Stomach (tissue), 9 donors: Measurements from ENCODE around the gene COL23A1. TPM values are rescaled to one million over a fixed set of nuclear protein-coding genes. Genes with fewer than 3 reads are reported as not detected.

Experiments used
- DNase-seq, 2 donors: peaks; one replicate each; pipeline versions ENCODE4 v3.0.0 to v3.0.0-alpha.2; 2013 to 2019
- H3K27ac ChIP-seq, 5 donors: fragments of 200-600 bp in 4 of 5; sonication (generic) in 4 of 5; one replicate each; pipeline ENCODE4 v1.5.1; 2013 to 2019; ENCODE audit warnings: mild to moderate bottlenecking in 1 of 5, moderate library complexity in 1 of 5
- H3K27me3 ChIP-seq, 3 donors: fragments of 200-600 bp; sonication (generic); one replicate each; pipeline ENCODE4 v1.5.1; 2017 to 2019; ENCODE audit warnings: mixed run types in 1 of 3
- H3K36me3 ChIP-seq, 4 donors: fragments of 200-600 bp; sonication (generic); 1 replicate in 3 of 4; 2 replicates in 1 of 4; pipeline ENCODE4 v1.5.1; 2016 to 2019
- H3K4me1 ChIP-seq, 4 donors: fragments of 200-600 bp; sonication (generic); one replicate each; pipeline ENCODE4 v1.5.1; 2016 to 2019
- H3K4me3 ChIP-seq, 4 donors: fragments of 200-600 bp; sonication (generic) in 3 of 4; one replicate each; pipeline ENCODE4 v1.5.1; 2016 to 2019; ENCODE audit warnings: mild to moderate bottlenecking in 1 of 4
- H3K9me3 ChIP-seq, 4 donors: fragments of 200-600 bp; sonication (generic); one replicate each; pipeline ENCODE4 v1.5.1; 2016 to 2019
- CTCF ChIP-seq, 7 experiments: fragments of 450-650 bp in 4 of 7; fragments of 200-600 bp in 3 of 7; sonication (generic) in 3 of 7; IDR thresholded peaks; one replicate each; pipeline ENCODE4 v1.5.1; 2016 to 2019; ENCODE audit warnings: antibody characterized with exemption in 7 of 7, control low read depth in 2 of 7, mild to moderate bottlenecking in 1 of 7
- EP300 ChIP-seq: sonication (generic); formaldehyde crosslinking; IDR thresholded peaks from one replicate; pipeline ENCODE4 v1.6.1; 2017; ENCODE audit warnings: antibody characterized with exemption
- POLR2A ChIP-seq, 4 donors: fragments of 450-650 bp; IDR thresholded peaks; one replicate each; pipeline ENCODE4 v1.6.1; 2016; ENCODE audit warnings: antibody characterized with exemption in 4 of 4, control low read depth in 2 of 4, mild to moderate bottlenecking in 1 of 4, moderate library complexity in 1 of 4
- POLR2AphosphoS5 ChIP-seq, 3 donors: sonication (generic); formaldehyde crosslinking; IDR thresholded peaks; one replicate each; pipeline ENCODE4 v1.6.1; 2016; ENCODE audit warnings: antibody characterized with exemption in 3 of 3
- WGBS, 5 donors: extraction: QIAGEN DNeasy Blood & Tissue Kit in 3 of 5; methylation state at CpG; one replicate each; pipeline versions ENCODE4 v1.1.5 to v1.1.7; 2013 to 2018; 5-methylcytosine and 5-hydroxymethylcytosine counted together
- intact Hi-C: fragments of 100-400 bp; cut with DNase I; formaldehyde crosslinking; loops from one replicate; pipeline ENCODE4 v1.15.1; 2023; ENCODE audit warnings: low total_unique reads
- polyA plus RNA-seq, 3 donors: library from polyadenylated mRNA; stranded (reverse); fragments of 200-250 nt; gene quantifications; one replicate each; pipeline ENCODE4 v1.2.3, GENCODE V29; 2013
- total RNA-seq, 5 donors: library from RNA; depleted of rRNA; stranded (reverse); fragments of >200 nt; gene quantifications; one replicate each; pipeline versions ENCODE4 v1.1.0 to v1.2.3, GENCODE V29; 2014 to 2016
- donor health status: healthy with polysubstance abuse.
- donor health status: Bipolar disorder and iron deficiency.
- donor health status: healthy.

Gene COL23A1
- total and polyA plus RNA-seq, 8 donors = under 0.01 to 7.0 (median 1.4) TPM

DNA sequence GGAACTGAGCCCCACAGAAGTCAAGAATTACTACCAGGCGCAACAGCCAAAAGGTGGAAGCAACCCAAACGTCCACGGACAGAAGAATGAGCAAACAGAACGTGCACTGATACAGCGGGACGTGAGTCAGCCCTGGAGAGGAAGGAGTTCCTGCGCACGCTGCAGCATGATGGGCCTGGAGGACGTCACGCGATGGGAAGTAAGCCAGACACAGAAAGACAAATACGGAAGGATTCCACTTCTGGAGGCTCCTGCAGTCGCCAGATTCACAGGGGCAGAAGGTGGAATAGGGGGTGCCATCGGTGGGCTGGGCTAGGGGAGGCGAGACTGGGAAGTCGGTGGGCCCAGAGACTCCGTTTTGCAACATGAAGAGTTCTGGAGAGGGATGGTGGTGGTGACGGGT lies 277.3 kb downstream of the COL23A1 start:
- intact Hi-C loops = no loop called here
- no peaks in the 10 kb centered on the region for H3K27me3 ChIP-seq
- H3K27ac ChIP-seq = peak overlapping the region in 3 of 5 donors; percentile 59 to 70 (median 60)
- H3K4me3 ChIP-seq = peak overlapping the region in 1 of 4 donors; percentile 16
- H3K4me1 ChIP-seq = peaks cover 0 to 6% (median 5%) of the 10 kb centered on the region in 4 donors
- no peak for TF ChIP-seq EP300
- no peak for TF ChIP-seq POLR2A (IDR thresholded peaks at IDR 0.05)
- peak in 1 of 3 donors; percentile 46 for TF ChIP-seq POLR2AphosphoS5 (IDR thresholded peaks at IDR 0.05)
- no peak for TF ChIP-seq CTCF (IDR thresholded peaks at IDR 0.05)
- WGBS, 5 donors = 43 to 65% (median 57%) methylated on average over 18 of the region's 18 CpGs
- no peaks in the 10 kb centered on the region for H3K9me3 ChIP-seq
- H3K36me3 ChIP-seq = no peaks in the 10 kb centered on the region
- peak; percentile 57 to 82 for DNase-seq

DNA sequence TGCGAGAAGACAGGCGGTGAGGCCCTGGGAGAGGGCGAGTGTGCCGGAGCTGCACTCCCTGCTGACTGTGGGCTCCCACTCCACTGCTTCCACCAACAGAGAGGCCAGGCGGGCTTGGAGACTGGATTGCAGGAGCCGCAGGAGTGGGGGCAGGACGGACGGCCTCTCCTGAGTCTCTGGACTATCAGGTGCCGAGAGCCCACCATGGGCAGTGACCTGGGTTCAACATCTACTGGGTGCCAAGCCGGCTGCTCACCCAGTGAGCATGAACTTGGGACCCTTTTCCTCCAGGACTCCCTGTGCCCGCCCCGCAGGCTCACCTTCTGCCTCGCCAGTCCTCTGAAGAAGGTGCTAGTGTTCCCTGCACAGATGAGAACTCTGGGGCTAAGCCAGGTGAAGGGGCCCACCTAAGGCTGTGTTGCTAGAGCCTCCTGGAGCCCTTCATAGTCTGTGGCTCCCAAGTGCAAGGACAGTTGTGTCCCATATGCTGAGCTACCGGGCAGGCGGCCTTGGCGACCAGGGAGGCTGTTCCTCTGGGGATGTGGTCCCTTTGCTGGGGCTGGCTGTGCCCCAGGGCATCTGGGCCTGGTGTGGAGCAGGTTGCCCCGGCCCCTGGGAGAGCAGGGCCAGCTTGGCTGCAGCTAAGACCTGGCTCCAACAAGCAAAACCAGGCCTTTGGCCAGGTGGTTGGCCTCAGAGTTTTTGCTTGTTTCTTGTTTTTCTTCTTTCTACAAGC lies 279.9 kb downstream of the COL23A1 start:
- no peak for DNase-seq
- Histone ChIP-seq H3K4me1 (peaks cover 0 to 6% (median 5%) of the 10 kb centered on the region in 4 donors), H3K27ac (no peak overlapping the region), H3K9me3 (no peaks in the 10 kb centered on the region), H3K4me3 (no peak overlapping the region), H3K27me3 (peaks cover 0 to 6% (median 0%) of the 10 kb centered on the region in 3 donors), H3K36me3 (no peaks in the 10 kb centered on the region)
- WGBS, 5 donors = 90 to 97% (median 91%) methylated on average over 12 to 17 of the region's 17 CpGs
- intact Hi-C loops = no loop called here
- TF ChIP-seq CTCF (IDR thresholded peaks at IDR 0.05) = no peak
- no peak for TF ChIP-seq POLR2A (IDR thresholded peaks at IDR 0.05)
- no peak for TF ChIP-seq EP300
- no peak for TF ChIP-seq POLR2AphosphoS5 (IDR thresholded peaks at IDR 0.05)

GRCh38 chr5:178309271-178310013 lies 280.8 kb downstream of the COL23A1 start:
- Histone ChIP-seq H3K27ac (no peak overlapping the region), H3K27me3 (peaks cover 0 to 6% (median 0%) of the 10 kb centered on the region in 3 donors), H3K4me3 (no peak overlapping the region), H3K36me3 (no peaks in the 10 kb centered on the region), H3K4me1 (peaks cover 0 to 6% (median 5%) of the 10 kb centered on the region in 4 donors), H3K9me3 (no peaks in the 10 kb centered on the region)
- TF ChIP-seq POLR2AphosphoS5 (IDR thresholded peaks at IDR 0.05) (no peak), EP300 (no peak), CTCF (IDR thresholded peaks at IDR 0.05) (no peak), POLR2A (IDR thresholded peaks at IDR 0.05) (no peak)
- no peak for DNase-seq
- intact Hi-C loops = no loop called here
- 70 to 80% (median 77%) methylated on average over 12 to 18 of the region's 18 CpGs for WGBS, 5 donors

- Histone ChIP-seq H3K4me3 (no peak overlapping the region), H3K27me3 (peaks cover 0 to 6% (median 0%) of the 10 kb centered on the region in 3 donors), H3K36me3 (no peaks in the 10 kb centered on the region), H3K27ac (no peak overlapping the region), H3K4me1 (peaks cover 0 to 6% (median 5%) of the 10 kb centered on the region in 4 donors), H3K9me3 (no peaks in the 10 kb centered on the region)
- TF ChIP-seq CTCF (IDR thresholded peaks at IDR 0.05) = no peak
- no peak for TF ChIP-seq POLR2A (IDR thresholded peaks at IDR 0.05)
- TF ChIP-seq EP300 = no peak
- no peak for TF ChIP-seq POLR2AphosphoS5 (IDR thresholded peaks at IDR 0.05)
- DNase-seq = no peak
- intact Hi-C loops = no loop called here
- WGBS, 5 donors = 86 to 94% (median 93%) methylated on average over 14 to 18 of the region's 18 CpGs
Measured at GRCh38 chr5:178308541-178309092, 281.6 kb downstream of the COL23A1 start.
